HG03103 (cell line): ENCODE results near the gene C1QL1.

ENCODE experiments used
- ATAC-seq: cut with Tn5 transposase; IDR thresholded peaks from one replicate; pipeline ENCODE4 v1.9.1; 2021; ENCODE audit warnings: low read depth; ENCODE audit not compliant: unreplicated experiment

Gene C1QL1

DNA sequence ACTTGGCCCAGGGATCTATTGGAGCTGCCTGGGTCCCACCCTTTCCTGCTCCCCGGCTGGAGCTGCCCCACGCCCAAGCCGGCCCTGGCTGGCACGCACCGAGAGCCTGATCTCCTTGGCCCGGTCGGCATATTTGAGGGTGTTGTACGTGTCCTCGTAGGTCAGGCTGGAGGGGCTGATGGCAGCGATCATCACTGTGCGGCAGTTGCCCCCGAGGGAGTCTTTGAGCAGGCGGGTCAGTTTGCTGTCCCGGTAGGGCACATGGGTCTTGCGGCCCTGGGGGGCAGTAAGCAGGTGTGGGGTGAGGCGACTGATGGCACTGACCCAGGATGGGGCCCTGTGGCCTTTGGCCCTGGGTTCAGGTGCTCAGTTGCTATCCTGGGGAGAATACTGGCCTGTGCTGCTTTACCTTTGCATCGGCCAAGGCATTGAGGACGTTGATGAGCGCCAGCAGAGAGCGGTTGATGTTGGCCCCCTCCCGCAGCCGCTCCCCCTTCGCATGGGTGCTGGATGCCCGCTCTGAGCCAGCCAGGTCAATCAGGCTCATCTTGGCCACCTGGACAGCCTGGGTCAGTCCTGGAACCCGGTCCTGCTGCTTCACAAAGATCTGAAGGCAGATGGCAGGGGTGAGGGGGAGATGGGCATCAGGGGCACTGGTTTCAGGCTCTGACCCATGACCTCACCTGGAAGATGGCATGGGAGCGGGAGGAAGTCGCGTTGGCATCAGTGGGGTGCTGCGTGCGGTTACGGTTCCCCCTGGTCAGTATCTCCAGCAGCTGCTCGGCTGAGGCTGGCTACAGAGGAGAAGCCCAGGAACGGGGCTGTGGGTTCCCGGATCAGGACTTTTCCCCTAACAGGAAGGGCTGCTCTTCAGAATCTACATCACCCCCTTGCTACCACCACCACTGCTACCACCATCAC lies 34.0 kb downstream of the C1QL1 start:
- no peak for ATAC-seq

DNA sequence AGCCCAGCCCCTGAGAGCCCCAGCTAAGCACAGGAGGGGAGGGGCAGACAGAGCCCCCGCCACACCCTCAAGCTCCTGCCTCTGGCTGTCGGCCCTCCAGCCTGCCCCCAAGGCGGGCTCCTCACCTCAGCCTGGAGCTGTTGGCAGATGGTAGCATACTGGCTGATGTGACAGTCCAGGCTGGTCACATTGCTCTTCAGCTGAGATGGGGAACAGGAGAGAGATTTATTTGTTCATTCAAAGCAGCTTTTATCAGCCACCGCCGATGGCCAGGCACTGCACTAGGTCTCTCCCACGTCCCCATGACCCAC lies 35.4 kb downstream of the C1QL1 start:
- ATAC-seq = no peak

DNA sequence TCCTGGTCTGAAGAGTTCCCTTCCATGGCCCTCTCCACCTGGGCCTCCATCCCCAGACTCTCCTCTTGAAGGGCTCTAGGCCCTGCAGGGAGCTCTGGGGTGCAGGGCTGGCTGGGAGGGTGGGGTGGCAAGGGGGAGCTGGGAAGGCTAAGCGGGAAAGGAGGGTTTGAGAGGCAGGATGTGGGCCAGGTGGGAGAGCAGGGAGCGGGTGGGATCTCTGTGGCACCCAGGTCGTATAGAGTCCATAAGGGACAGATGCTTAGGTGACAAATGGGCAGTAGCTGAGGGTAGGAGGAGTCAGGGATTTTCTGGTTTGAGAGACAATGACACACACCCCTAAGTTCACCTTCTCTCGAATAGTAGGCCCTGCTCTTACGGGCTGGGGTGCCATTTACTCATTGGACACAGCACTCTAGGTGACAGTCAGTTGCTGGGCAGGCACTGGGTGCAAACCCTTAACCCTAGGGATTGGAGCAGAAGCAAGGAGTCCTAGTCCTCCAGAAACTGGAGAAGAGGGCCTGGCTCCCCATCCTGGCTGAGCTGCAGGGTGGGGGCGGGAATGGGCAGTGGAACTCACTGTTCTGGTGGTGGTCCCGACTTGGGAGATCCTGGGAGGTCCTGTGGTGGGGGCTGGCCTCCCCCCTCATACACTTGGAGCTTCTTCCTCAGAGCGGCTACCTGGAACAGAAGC lies 35.9 kb downstream of the C1QL1 start:
- no peak for ATAC-seq

DNA sequence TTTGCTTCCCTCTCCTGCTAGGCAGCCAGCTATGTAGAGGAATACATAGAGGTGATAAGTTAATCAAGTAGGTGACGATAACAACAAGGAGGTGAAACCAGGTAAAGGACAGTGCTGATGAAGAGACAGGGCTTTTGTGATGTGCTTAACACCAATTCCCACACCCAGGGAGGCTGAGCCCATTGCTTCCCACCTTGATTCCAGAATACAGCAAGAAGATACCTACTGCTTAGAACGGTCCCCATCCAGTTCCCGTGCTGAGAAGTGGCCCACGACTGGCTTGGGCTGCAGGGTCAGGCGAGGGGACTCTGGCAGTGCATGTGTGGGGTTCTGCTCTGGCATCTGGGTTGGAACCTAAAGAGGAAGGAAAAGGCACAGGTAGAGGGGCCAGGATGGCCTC lies 36.7 kb downstream of the C1QL1 start:
- ATAC-seq = no peak

DNA sequence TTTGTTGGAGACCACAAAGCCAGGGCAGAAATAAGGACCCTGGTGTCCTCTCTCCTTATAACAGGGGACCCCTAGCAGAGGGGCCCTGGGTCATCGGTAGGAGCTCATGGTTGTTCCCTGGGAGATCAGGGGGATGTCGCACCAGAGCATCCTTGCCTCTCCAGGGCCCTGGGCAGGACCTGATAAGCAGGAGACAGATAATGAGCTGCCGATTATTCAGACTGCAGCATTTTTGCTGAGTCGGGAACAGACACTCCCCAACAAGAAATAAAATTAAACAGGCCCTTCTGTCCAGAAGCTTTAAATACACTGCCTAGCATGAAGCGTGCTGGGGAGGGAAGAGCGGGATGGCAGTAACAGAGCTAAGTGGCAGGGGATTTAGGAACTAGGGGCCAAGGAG lies 37.4 kb downstream of the C1QL1 start:
- no peak for ATAC-seq

DNA sequence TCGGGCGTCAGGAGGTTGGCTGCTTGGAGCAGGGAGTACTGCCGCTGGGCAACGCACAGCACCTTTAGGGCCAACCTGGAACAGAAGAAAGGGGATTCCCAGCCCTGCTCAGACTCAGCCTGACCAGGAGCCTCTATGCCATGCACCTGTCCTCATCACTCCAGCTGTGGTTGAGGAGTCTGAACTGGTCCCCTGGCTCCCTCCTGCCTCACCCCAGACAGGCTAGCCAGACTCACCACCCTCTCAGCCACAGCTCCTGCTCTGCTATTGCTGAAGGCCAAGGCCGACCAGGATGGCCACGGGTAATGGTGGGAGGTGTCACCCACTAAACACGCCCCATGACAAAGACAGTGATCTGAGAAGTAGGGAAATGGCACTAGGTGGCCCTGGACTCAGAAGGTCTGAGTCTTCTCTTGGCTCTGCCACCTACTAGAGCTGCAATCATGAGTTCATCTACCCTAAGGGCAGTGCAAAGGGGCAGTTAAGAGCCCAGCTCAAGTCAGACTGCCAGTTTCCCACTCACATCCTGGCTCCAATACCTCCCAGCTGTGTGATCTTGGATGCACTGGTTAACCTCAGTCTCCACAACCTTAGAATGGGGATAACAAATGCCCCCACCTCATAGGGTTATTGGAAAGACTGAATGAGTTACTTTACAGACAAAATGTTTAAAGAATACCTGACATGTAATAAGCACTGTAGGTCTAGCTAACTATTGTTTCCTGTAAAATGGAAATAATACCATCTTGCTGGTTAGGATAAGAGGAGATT lies 39.0 kb downstream of the C1QL1 start:
- no peak for ATAC-seq

DNA sequence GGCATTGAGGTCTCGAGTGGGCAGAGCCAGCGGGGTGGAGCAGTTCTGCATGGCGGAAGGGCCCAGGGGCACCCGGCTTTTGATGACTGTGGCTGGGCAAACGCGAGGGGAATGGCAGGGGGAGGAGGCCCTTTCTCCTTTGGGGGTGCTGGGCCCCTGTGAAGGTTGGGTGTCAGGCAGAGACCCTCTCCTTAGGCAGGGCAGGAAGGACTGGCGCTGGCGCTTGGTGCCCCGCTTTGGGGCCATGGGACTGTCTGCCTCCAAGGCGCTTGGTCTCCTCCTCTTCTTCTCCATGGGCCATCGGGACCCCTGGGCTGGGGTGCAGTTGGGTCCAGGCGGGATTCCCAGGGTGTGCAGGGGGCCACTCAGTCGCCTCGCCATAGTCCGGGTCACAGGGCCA lies 40.0 kb downstream of the C1QL1 start:
- ATAC-seq = no peak

DNA sequence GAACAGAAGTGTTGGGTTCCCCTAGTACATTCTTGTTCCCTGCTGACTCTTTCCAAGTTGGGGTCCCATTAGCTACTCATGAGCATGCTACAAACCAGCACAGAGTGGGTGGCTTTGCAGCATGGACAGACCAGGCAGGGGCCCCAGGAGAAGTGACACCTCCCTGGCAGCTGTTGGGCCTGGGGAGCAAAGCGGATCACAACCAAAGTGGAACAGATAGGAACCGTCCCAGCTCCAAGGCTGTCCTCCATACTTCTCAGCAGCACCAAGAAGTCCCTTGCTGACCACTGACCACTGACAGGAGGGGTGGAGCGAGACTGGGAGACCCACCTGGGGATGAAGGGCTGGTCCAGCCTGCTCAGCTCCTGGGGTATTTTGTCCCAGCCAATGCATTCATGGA lies 40.4 kb downstream of the C1QL1 start:
- no peak for ATAC-seq

DNA sequence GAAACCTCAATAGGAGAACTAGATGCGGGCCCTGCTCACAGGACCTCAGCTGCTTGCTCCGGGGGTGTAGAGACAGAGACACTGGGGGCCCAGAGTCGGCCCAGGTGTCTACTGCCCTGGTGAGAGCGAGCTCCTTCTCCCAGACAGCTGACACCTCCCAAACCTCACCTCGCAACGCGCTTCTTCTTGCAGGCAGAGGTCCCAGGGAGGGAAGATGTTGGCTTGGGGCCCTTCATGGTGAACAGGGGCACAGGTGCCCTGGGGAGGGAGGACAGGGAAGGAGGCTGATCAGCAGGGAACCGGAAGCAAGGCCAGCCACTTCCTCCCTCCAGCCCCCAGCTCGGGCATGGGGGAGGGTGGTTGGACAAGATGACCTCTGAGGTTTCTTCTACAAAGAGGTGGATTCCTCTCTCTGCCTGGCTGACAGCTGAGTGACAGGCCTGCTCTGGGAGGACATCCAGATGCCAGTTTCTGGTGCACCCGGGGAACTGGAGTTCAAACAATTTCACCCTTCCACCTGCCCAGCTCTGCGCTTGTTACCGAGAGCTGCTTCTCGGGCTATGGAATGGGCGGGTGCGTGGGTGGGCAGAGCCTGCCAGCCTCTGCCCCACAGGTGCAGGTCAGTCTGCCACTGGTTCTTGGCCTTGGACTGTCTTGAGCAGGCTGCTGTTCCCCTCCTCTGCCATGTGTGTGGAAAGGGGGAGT lies 41.1 kb downstream of the C1QL1 start:
- no peak for ATAC-seq

DNA sequence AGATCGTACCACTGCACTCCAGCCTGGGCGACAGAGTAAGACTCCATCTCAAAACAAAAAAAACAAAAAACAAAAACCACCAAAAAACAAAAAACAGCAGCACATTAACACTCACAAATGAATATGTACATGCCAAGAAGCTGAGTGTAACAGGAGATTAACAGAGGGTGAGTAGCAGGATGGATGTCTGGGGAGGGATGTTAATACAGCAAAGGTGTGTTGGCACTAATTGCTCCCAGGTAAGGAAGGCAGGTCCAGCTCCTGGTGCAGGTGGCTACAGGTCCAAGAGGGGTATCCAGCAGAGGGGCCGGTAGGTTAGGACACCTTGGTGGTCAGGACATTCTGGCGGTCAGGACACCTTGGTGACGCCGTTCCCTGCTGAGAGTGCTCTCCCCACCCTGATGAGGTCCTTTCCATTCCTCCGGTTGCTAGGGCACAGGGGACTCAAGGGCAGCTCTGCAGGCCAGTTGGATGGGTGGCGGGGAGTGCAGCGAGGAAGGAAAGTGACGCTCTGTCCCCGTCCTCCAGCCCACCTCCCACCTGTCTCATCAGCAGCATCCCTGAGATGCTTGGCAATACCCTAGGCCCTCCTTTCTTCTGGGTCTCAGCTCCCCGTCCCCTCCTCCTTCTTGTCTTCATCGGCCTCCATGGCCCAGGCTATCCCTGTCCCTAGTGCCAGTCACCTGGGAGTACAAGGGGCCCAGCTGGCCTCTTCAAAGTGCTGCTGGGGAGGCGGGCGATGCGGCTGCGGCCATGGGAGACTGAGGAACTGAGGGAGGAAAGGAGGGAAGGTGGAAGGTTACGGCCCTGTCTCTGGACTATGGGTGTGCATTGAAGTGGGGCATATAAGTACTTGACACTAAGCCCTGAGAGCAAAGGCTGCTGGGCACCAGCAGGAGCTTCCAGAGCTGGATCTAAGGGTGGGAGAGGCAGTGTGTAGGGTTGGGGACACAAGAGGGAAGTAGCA lies 42.1 kb downstream of the C1QL1 start:
- ATAC-seq = no peak

DNA sequence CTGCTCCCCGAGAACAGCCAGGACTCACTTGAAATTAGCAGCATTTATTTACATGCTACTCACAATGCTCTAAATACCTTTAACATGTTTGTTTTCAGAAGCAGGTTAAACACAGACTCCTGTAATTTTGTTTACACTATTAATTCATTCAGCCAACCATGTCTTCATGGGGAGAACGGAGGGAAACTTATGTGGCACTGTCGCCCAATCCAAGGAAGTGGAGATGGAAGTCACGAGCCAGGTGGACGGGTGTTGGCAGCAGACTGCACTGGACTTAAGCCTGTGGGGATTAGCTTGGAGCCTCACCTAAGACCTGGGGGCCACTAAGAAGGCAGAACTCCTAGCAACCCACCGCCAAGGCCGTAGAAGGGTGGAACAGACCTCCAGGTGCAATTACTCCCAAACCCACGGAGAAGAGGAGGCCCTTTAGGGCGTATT lies 44.0 kb downstream of the C1QL1 start:
- ATAC-seq = no peak

DNA sequence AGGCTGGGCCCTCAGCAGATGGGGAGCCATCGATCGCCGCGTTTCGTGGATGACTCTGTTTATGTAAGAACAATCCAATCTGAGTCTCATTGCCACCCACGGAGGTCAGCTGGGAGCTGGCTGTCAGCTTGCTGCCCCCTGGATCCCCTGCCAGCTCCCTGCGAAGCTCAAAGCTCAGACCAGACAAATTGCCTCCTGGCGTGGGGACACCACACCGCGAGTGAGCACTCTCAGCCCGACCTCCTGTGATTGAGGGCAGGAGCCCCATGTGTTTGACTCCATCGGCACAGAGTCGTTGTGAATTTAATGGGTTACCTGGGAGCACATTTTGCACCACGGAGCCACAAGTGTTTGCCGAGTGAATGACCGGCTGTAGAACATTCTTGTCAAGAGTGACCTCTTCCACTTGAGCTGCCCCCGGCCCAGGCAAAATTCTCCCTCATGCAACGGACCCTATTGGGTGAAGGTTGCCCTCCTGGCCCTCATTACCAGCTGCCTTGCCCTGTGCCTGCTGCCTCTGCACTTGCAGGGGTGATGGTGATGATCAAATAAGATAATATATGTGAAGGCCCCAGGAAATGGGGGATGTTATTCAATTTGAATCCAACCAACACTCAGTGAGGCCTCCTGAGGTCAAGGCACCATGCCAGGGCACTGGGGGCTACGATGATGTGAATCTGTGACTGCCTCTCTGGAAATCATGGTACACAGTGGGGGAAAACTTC lies 45.2 kb downstream of the C1QL1 start:
- ATAC-seq = no peak

DNA sequence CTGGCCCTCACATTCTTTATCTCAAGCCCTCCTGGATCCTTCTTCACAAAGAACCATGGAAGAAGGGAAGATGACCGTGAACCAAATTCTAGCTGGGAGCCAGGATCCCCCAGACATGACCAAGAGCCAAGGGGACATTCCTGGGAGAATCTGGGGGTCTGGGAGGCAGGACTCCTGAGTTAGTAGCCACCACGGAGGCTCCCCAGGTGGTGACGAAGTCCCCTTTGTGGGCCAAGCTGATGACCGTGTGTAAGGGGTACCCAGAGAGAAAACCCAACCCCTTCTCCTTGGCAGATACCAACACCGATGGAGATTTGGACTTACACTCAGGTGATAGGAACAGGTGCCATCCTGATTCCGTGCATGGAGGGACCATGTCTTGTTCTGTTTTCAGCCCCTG lies 46.0 kb downstream of the C1QL1 start:
- ATAC-seq = no peak

DNA sequence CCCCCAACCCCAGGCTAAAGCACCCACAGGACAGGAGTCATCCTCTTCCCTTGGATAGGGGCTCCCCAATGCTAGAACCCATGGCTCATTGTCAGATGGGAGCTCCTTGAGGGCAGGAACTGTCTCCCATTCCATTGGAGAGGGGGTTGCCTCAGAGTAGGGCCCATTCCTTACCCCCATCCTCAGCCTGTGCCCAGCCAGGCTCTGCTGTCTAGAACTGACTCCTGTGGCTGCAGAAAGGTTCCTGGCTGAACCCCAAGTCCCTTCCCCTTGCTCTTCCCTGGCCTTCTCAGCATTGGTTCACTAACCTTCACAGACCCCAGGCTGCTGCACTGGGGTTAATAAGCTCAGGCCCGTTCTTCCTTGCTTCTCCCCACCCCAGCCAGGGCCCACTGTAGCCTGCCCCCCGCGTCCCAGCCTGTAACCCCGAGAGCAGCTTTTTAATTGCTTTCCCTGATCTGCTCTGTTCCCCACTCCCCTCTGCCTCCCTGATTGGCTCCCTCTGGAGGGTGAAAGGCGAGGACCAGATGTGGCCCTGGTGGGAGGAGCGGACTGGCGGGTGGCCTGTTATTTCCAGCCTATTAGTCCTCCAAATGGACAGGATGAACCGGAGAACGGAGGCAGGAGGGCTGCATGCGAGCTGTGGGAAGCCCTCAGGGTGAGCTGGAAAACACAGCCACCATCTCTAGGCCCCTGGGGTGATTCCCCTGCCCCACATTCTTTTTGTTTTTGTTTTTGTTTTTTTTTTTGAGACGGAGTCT lies 46.8 kb downstream of the C1QL1 start:
- no peak for ATAC-seq

DNA sequence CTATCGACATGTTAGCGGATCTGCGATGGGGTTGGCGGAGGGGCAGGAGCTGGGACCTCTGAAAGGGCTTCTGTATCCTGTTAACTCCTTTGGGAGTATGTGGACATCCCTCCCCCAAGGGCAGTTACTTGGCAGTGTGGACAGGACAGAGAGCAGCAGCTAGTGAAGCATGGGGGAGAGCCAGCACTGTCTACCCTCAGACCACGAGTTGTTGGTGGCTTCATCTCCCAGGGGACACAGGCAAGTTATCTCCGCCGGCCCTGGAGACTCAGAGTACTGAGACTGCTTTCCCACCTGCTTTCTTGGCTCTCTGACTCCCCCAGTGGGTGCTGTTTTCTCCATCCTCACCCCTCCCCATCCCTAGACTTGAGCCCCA lies 47.5 kb downstream of the C1QL1 start:
- no peak for ATAC-seq

DNA sequence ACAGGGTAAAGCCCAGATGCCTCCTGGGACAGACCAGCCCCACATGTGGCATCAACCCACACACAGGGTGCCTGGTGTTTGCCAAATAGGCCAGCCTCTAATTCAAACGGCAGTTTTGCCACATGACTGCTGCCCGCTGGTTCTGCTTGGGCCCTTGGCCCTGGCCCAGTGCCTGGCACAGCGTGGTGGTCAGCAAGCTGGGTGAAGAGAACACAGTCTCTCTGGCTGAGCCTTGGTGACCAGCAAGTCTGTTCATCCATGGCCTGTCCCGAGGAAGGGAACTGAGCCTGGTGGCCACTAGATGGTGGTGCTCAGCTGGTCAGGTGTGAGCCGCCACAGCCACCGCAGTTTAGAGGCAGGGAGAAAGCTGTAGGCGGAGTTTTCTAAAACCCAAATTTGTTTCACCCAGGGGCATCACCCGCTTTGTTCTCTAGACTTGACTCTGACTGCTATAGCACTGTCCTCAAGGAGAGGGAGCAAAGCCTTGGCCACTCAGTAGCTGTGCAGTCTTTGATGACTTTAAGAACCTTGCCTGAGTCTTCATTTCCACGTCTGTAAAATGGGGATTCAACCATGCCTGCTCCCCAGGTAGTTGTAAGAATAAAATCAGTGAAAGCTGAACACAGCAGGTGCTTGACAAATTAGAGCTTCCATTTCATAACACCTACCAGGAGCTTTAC lies 48.1 kb downstream of the C1QL1 start:
- peak; percentile 63 for ATAC-seq

DNA sequence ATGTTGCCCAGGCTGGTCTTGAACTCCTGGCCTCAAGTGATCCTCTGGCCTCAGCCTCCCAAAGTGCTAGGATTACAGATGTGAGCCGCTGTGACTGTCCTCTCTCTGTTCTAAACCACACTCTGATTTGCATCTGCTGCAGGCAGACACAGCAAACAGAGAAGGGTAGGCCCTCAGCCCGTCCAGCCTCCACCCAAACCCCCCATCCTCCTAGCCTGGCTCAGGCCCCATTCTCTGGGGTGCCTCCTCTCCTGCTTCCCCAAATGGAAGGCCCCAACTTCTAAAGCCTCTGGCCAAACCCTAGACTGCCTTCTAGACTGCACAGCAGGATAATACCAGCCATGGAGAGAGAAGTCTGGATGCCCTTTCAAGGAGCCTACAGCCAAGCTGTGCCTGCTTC lies 48.7 kb downstream of the C1QL1 start:
- no peak for ATAC-seq

DNA sequence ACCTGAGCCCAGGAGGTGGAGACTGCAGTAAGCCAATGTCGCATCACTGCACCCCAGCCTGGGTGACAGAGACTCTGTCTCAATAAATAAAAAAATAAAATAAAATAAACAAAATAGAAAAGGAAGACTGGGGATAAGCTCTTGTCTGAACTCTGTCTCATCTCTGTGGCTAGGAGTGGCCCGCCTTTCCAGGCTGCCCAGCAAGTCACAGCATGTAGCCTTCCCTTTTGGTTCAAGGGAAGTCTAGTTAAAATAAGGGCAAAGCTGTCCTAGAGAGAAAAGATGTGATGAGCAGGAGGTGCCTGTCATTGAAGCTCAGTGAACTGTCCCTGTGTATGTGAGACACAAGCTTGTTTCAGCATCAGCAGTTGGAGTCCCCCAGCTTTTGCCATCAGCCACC lies 50.1 kb downstream of the C1QL1 start:
- no peak for ATAC-seq
